Amniotic stem cell (primary cell): ENCODE measurements around the gene TBATA.

Experiments
- DNase-seq: peaks from one replicate; lab custom pipeline; 2025; lab: John Stamatoyannopoulos, UW

TBATA gene

DNA sequence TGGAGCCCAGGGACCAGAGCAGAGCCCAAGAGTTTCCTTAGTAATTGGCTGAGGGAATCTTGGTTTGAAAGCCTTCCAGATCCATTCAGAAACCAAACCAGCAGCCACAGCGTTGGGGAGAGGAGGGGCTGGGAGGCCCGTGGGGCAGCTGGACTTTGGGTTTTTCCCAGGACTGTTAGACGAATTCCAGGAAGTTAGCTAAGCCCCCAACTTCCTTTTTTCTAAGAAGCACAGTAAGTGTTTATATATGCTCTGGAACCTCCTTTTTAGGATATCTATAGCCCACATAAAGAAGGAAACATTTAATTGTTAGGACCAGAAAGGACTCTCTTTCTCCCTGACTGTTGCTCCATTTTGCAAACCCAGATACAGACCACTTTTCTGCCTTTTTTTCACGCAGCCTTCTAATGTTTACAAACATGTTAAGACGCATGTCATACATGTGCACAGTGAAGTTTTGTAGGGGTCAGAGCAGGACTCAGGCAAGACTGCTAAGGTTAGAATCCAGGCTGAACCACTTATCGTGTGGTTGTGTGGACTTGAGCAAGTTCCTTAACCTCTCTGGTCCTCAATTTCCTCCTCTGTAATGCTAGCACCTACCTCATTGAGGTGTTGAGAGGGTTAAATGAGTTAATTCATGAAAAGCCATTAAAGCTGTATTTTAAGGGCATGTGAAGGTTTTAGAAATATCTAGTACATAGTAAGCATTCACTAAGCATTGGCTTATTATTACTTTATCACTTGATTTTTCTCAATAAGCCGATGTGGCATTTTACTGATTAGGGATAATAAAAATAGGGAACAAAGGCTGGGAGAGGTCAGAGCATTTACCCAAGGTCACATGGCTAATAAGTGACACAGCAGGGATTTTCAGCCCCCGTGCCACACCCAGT is 42.4 kb downstream of the TBATA start:
- DNase-seq = no peak

- no peak for DNase-seq
These were observed 44.5 kb downstream of the TBATA start for GRCh38 chr10:70740406-70741288.

DNA sequence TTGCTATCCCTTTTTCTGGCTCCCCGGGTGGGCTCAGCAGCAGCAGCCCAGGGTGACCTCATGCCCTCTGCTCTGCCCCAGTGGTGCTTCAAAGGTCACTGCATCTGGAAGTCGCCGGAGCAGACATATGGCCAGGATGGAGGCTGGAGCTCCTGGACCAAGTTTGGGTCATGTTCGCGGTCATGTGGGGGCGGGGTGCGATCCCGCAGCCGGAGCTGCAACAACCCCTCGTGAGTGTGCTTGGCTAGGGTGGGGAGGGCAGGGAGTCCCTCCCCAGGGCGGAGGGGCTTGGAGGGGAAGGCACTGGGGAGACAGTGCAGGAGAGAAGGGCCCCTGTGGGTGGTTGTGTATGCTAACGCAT is 46.4 kb downstream of the TBATA start:
- DNase-seq = no peak

GRCh38 chr10:70738006-70738760 is 47.0 kb downstream of the TBATA start:
- DNase-seq = no peak

DNA sequence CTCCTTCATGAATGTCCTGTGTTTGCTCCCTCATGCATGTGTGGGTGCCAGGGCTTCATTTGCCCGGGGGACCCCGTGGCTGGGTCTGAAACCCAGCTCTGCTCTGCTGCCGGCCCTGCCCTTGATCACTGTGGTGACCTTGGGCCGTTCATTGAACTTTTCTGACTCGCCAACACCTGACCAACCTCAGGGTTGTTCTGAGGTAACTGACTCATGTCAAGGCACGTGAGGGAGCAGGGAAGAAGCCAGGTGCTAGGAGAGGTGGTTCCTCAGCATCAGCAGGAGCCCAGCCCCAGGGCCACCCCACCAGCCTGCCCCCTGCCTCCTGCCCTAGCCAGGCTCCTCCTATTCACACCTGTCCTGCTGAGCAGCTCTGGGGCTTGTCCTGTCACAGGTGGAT is 47.9 kb downstream of the TBATA start:
- DNase-seq = no peak

DNA sequence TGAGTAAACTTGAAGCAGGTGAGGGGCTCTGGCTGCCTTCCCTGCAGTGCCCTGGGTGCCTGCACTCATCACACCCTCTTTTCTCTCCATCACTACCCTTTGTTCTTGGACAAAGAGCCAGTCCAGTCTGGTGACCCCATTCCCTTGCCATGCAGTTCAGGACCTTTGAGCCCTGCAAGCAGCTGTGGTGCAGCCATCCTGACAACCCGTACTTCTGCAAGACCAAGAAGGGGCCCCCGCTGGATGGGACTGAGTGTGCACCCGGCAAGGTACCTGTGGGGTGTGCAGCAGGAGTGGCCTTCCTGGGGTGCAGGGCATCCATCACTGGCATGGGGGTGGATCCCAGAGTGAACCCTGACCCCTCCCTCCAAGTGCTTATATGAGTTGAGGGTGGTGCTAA is 48.7 kb downstream of the TBATA start:
- DNase-seq = no peak

- DNase-seq = no peak
These were observed 50.0 kb downstream of the TBATA start for GRCh38 chr10:70735161-70735560.

DNA sequence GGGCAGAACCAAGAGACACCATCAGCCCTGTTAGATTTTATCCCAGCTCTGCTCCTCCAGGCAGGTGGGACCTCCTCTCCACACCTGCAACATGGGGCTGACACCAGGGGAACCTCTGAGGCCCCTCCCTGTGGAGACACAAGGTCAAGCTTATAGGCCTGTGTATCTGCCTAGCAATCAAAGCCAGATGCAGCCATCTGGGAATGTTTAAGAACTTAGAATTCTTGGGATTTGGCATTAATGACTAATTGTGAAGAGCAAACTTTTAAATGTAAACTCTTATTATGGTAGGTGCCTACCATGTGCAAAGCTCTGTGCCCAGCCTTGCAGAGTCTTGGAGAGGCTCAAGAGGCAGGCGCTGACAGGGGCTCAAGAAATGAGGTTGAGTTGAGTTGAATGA is 52.1 kb downstream of the TBATA start:
- DNase-seq = no peak

- DNase-seq = no peak
These were observed 52.6 kb downstream of the TBATA start for GRCh38 chr10:70732569-70732968.

- no peak for DNase-seq
These were observed 54.2 kb downstream of the TBATA start for GRCh38 chr10:70730955-70731354.

- DNase-seq = no peak
These were observed 55.3 kb downstream of the TBATA start for GRCh38 chr10:70729763-70730357.

DNA sequence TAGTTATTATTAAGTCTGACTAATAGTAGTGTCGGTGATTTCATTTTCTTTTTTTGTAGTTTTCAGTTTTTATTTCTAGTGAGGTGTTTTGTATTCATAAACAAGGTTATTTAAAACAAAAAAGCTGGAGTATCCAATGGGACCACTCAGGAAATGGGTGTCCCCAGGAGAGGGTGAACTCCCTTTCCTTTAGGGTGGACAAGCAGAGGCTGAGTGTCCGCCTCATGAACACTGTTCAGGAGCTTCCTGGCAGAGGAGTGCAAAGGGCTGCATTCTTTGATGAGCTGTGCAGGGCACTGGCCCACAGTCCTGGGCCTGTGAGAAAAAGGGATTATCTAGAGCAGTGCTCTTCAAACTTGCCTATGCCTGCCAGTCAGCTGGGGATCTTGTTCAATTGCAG is 56.8 kb downstream of the TBATA start:
- DNase-seq = no peak

- no peak for DNase-seq
These were observed 58.2 kb downstream of the TBATA start for GRCh38 chr10:70726909-70727495.

- DNase-seq = no peak
These were observed 61.4 kb downstream of the TBATA start for GRCh38 chr10:70723771-70724170.

- no peak for DNase-seq
These were observed 62.3 kb downstream of the TBATA start for GRCh38 chr10:70722820-70723424.
